ENCODE measurements around the gene PSRC1. TPM values are rescaled to one million over a fixed set of nuclear protein-coding genes. Genes with fewer than 3 reads are reported as not detected.
"Not testable (repeated sequence)": the region's sequence is repeated elsewhere in the genome, so short reads cannot be mapped to it uniquely, and the experiment has no call there.

The PSRC1 gene
- total RNA-seq, 8 experiments from 2014 or later = 7.0 to 118 (median 12.9) TPM

GRCh38 chr1:109290998-109291397, 8.1 kb upstream of the PSRC1 start:
- WGBS, 10 experiments = 26 to 100% (median 84%) methylated on average over 1 to 6 of the region's 6 CpGs; no CpG with 5 or more reads in 1 of the 10 experiments
- in situ Hi-C loops (cut with MboI; ENCODE audit: low pct_unique_long_range_greater_than_20kb in 2 of 9, low sequenced_read_pairs in 9 of 9, unreplicated experiment in 9 of 9) = no loop called here
- Histone ChIP-seq H3K4me3 (no peak overlapping the region), H3K27ac (no peak overlapping the region), H3K4me1 (replicated peaks in 1 of 2) (no peaks in the 10 kb centered on the region)
- ATAC-seq (replicated peaks in 6 of 8) = peak in 1 of 8 experiments; percentile 35

DNA sequence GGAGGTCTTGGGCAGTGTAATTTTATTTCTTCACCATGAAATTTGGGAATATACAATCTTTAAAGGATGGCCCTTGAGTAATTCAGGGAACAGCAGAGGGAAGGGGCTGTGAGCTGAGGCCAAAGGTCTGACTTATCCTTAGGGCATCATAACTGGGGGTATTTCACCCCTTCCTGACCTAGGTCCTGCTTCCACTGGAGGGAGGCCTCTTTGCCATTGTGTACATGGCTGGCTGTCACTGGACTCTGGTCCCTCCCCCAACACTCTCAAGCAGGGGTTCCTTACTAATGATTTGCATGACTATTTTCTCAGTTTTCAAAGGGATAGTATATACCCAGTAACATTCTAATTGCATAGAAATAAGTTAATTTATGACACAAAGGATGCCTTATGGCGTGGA, 7.2 kb upstream of the PSRC1 start:
- peaks cover 0 to 6% of the 10 kb centered on the region in 2 donors for H3K4me1 ChIP-seq (replicated peaks in 1 of 2)
- H3K27ac ChIP-seq = no peak overlapping the region
- ATAC-seq (replicated peaks in 6 of 8) = no peak
- WGBS, 10 experiments = 63 to 100% (median 96%) methylated on average over 1 of the region's 1 CpG; no CpG with 5 or more reads in 2 of the 10 experiments
- no peak overlapping the region for H3K4me3 ChIP-seq
- in situ Hi-C loops (cut with MboI; ENCODE audit: low pct_unique_long_range_greater_than_20kb in 2 of 9, low sequenced_read_pairs in 9 of 9, unreplicated experiment in 9 of 9) = no loop called here

- H3K27ac ChIP-seq; H3K4me3 ChIP-seq; in situ Hi-C loops (cut with MboI; ENCODE audit: low pct_unique_long_range_greater_than_20kb in 2 of 9, low sequenced_read_pairs in 9 of 9, unreplicated experiment in 9 of 9): not testable (repeated sequence)
- H3K4me1 ChIP-seq (replicated peaks in 1 of 2) = peaks cover 21 to 26% of the 10 kb centered on the region in 2 donors
- WGBS, 10 experiments = 66 to 94% (median 88%) methylated on average over 3 to 5 of the region's 5 CpGs; no CpG with 5 or more reads in 1 of the 10 experiments
- peak in 1 of 8 experiments; percentile 5 for ATAC-seq (replicated peaks in 6 of 8)
Measured at GRCh38 chr1:109286762-109287161, 3.8 kb upstream of the PSRC1 start.

GRCh38 chr1:109283748-109284600, 1.0 kb upstream of the PSRC1 start:
- 27 to 71% (median 62%) methylated on average over 2 to 17 of the region's 17 CpGs for WGBS, 10 experiments
- peak in 3 of 8 experiments; percentile 10 to 35 (median 26) for ATAC-seq (replicated peaks in 6 of 8)
- in situ Hi-C loops (cut with MboI; ENCODE audit: low pct_unique_long_range_greater_than_20kb in 2 of 9, low sequenced_read_pairs in 9 of 9, unreplicated experiment in 9 of 9) = no loop called here
- Histone ChIP-seq H3K27ac (peak overlapping the region; percentile 77 to 84), H3K4me3 (peak overlapping the region; percentile 38 to 63 (median 49)), H3K4me1 (replicated peaks in 1 of 2) (peaks cover 25 to 31% of the 10 kb centered on the region in 2 donors)

- WGBS, 10 experiments = 0 to 28% (median 0%) methylated on average over 1 to 9 of the region's 10 CpGs; no CpG with 5 or more reads in 3 of the 10 experiments
- Histone ChIP-seq H3K4me3 (peak overlapping the region; percentile 38 to 63 (median 49)), H3K4me1 (replicated peaks in 1 of 2) (peaks cover 27 to 34% of the 10 kb centered on the region in 2 donors), H3K27ac (no peak overlapping the region)
- in situ Hi-C loops (cut with MboI; ENCODE audit: low pct_unique_long_range_greater_than_20kb in 2 of 9, low sequenced_read_pairs in 9 of 9, unreplicated experiment in 9 of 9) = no loop called here
- peak in 3 of 8 experiments; percentile 7 to 13 (median 11) for ATAC-seq (replicated peaks in 6 of 8)
Measured at GRCh38 chr1:109282497-109282951, 421 bp downstream of the PSRC1 start.

DNA sequence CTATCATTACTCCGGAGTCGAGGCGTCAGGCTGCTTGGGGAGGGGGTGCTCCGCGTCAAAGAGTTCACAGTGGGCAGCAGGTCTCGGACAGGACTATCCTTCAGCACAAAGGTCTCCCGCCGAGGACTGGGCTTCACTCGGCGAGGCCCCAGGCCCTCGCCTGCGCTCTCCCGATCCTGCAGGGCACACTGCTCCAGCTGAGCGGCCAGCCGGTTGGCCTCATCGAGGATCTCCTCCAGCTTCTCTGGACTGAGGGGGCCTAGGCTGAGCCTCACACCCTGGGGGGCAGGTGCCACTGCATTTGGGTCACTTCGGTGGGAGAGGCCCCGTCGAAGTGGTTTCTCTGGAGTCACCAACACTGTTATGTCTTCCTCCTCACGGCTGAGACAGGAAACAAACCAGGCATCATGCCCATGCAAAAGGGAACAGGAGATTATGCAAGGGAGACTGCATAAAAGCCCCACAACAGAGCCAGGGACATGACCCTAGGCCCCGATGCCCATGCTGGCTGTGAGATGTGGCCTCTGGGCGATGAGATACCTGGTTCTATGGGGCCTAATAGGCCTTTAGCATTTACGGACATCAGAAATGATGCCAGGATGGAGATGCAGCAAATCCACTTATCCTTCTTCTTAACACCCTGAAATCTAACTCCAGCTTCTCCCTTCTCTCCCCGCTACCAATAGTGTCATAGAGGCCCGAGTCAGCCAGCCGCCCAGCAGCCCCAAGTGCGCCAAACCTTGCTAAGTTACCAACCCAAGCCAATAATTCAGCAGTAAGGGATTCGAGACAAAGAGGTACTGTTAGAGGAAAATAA, 1.1 kb downstream of the PSRC1 start:
- 0 to 77% (median 33%) methylated on average over 1 to 21 of the region's 28 CpGs; no CpG with 5 or more reads in 1 of the 10 experiments for WGBS, 10 experiments

DNA sequence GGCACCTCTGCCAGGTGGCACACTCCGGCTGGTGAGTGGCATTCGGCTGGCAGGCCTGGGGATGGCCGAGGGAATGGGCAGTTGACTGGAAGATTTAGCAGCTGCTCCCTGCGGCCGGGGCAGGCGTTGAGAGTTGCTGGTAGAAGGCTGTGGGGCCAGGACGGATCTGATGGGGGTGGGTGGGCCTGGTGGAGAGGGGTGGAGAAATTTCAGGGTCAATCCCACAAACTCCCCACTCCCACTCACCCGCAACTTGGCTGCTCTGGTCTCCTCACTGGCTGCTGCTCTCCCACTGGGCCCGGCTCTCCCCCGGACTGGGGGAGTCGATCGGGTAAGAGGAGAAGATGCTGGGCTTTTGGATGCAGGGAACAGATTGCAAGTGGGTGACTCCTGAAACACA, 2.1 kb downstream of the PSRC1 start:
- ATAC-seq (replicated peaks in 6 of 8) = no peak
- Histone ChIP-seq H3K4me3 (no peak overlapping the region), H3K4me1 (replicated peaks in 1 of 2) (peaks cover 31 to 39% of the 10 kb centered on the region in 2 donors), H3K27ac (no peak overlapping the region)
- WGBS, 10 experiments = 80 to 100% (median 96%) methylated on average over 1 to 8 of the region's 12 CpGs; no CpG with 5 or more reads in 4 of the 10 experiments
- in situ Hi-C loops (cut with MboI; ENCODE audit: low pct_unique_long_range_greater_than_20kb in 2 of 9, low sequenced_read_pairs in 9 of 9, unreplicated experiment in 9 of 9) = no loop called here

More for the DNA sequence above, 1.1 kb downstream of the PSRC1 start:
- Histone ChIP-seq H3K27ac (no peak overlapping the region), H3K4me3 (peak overlapping the region; percentile 38 to 63 (median 49)), H3K4me1 (replicated peaks in 1 of 2) (peaks cover 31 to 39% of the 10 kb centered on the region in 2 donors)
- in situ Hi-C loops (cut with MboI; ENCODE audit: low pct_unique_long_range_greater_than_20kb in 2 of 9, low sequenced_read_pairs in 9 of 9, unreplicated experiment in 9 of 9) = no loop called here
- ATAC-seq (replicated peaks in 6 of 8) = no peak

GRCh38 chr1:109279615-109280278, 3.2 kb downstream of the PSRC1 start:
- no peak overlapping the region for H3K27ac ChIP-seq
- WGBS, 10 experiments = 89 to 100% (median 99%) methylated on average over 1 to 5 of the region's 5 CpGs; no CpG with 5 or more reads in 2 of the 10 experiments
- in situ Hi-C loops (cut with MboI; ENCODE audit: low pct_unique_long_range_greater_than_20kb in 2 of 9, low sequenced_read_pairs in 9 of 9, unreplicated experiment in 9 of 9) = loop anchor here in 1 of 9 experiments (10.0 kb wide), 1 partner anchor 115 kb away; the partner anchor contains the start of gene SORT1
- H3K4me3 ChIP-seq = no peak overlapping the region
- peaks cover 37 to 41% of the 10 kb centered on the region in 2 donors for H3K4me1 ChIP-seq (replicated peaks in 1 of 2)
- ATAC-seq (replicated peaks in 6 of 8) = no peak

GRCh38 chr1:109277434-109278204, 5.3 kb downstream of the PSRC1 start:
- Histone ChIP-seq H3K4me3 (no peak overlapping the region), H3K4me1 (replicated peaks in 1 of 2) (peaks cover 34 to 36% of the 10 kb centered on the region in 2 donors), H3K27ac (peak overlapping the region; percentile 1 to 20)
- in situ Hi-C loops (cut with MboI; ENCODE audit: low pct_unique_long_range_greater_than_20kb in 2 of 9, low sequenced_read_pairs in 9 of 9, unreplicated experiment in 9 of 9) = loop anchor here in 1 of 9 experiments (10.0 kb wide), 1 partner anchor 117 kb away; the partner anchor contains the start of gene SORT1
- peak; percentile 15 to 75 (median 64) for ATAC-seq (replicated peaks in 6 of 8)
- WGBS, 10 experiments = 20 to 100% (median 72%) methylated on average over 1 to 7 of the region's 7 CpGs; no CpG with 5 or more reads in 3 of the 10 experiments

DNA sequence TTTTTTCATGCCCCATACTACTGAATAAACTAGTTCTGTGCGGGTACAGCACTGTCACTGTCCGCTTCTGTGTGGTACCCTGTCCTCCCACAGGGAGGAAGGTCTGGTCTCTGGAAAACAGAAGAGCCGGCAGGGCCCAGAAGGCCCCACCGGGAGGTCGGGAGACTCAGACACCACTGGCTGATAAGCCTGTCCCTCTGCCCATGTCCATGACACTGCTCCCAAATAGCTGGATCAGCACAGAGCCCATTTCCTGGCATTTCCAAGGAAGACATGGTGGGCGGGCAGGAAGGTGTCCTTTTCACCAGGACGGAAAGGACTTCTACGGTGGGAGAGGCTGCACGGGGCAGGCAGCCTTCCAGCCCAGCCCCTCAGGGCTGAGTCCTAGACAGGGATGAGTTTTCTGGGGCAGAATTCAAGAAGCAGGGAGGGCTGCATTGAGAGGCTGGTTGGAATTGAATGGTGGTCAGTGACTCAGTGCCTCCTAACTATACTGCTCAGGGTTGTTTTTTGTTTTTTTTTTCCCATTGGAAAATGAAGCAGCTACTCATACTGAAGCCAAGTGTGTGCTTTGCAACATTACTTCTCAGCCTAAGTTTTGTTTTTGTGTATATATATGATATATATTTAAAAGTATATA, 7.1 kb downstream of the PSRC1 start:
- 60 to 94% (median 76%) methylated on average over 1 to 8 of the region's 9 CpGs; no CpG with 5 or more reads in 4 of the 10 experiments for WGBS, 10 experiments
- peak in 6 of 8 experiments; percentile 0 to 46 (median 30) for ATAC-seq (replicated peaks in 6 of 8)
- Histone ChIP-seq H3K4me3 (no peak overlapping the region), H3K27ac (no peak overlapping the region), H3K4me1 (replicated peaks in 1 of 2) (peaks cover 23 to 24% of the 10 kb centered on the region in 2 donors)
- in situ Hi-C loops (cut with MboI; ENCODE audit: low pct_unique_long_range_greater_than_20kb in 2 of 9, low sequenced_read_pairs in 9 of 9, unreplicated experiment in 9 of 9) = loop anchor here in 1 of 9 experiments (10.0 kb wide), 1 partner anchor 119 kb away; the partner anchor contains the start of gene SORT1
